ENCODE measurements around the gene FAAP24.

DNA sequence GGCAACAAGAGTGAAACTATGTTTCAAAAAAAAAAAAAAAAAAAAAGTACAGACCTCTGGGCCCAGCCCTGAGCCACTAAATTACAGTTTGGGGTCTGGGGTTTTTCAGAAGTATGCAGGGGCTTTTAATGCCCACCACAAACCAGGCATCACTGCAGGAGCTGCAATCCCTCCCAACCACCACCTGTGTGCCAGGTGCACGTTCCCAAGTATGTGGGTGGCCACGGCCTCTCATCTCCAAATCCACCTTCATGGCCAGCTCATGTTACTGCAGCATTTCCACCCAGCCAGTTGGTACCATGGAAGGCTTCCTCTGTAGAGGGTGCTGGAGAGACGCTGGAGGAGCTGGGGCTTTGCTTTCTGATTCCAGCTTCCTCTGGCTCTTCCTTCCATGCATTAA lies 26.8 kb upstream of the FAAP24 start:
- no peak for TF ChIP-seq POLR2A (IDR thresholded peaks at IDR 0.05; ENCODE audit: extremely low read depth, insufficient read length)
- TF ChIP-seq, protein P1, sequence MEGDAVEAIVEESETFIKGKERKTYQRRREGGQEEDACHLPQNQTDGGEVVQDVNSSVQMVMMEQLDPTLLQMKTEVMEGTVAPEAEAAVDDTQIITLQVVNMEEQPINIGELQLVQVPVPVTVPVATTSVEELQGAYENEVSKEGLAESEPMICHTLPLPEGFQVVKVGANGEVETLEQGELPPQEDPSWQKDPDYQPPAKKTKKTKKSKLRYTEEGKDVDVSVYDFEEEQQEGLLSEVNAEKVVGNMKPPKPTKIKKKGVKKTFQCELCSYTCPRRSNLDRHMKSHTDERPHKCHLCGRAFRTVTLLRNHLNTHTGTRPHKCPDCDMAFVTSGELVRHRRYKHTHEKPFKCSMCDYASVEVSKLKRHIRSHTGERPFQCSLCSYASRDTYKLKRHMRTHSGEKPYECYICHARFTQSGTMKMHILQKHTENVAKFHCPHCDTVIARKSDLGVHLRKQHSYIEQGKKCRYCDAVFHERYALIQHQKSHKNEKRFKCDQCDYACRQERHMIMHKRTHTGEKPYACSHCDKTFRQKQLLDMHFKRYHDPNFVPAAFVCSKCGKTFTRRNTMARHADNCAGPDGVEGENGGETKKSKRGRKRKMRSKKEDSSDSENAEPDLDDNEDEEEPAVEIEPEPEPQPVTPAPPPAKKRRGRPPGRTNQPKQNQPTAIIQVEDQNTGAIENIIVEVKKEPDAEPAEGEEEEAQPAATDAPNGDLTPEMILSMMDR (IDR thresholded peaks at IDR 0.05; ENCODE audit: low read depth, low read length), result no peak
- TF ChIP-seq, protein P2, sequence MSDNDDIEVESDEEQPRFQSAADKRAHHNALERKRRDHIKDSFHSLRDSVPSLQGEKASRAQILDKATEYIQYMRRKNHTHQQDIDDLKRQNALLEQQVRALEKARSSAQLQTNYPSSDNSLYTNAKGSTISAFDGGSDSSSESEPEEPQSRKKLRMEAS (IDR thresholded peaks at IDR 0.05; ENCODE audit: low read depth, low read length), result no peak
